HG03135 (cell line): ENCODE data around the gene TMEM63A.
"Not testable (repeated sequence)": the region's sequence is repeated elsewhere in the genome, so short reads cannot be mapped to it uniquely, and the experiment has no call there.

Experiments used
- ATAC-seq: cut with Tn5 transposase; IDR thresholded peaks from one replicate; pipeline ENCODE4 v1.9.1; 2021; ENCODE audit warnings: mild to moderate bottlenecking, moderate library complexity; ENCODE audit not compliant: unreplicated experiment

TMEM63A gene

DNA sequence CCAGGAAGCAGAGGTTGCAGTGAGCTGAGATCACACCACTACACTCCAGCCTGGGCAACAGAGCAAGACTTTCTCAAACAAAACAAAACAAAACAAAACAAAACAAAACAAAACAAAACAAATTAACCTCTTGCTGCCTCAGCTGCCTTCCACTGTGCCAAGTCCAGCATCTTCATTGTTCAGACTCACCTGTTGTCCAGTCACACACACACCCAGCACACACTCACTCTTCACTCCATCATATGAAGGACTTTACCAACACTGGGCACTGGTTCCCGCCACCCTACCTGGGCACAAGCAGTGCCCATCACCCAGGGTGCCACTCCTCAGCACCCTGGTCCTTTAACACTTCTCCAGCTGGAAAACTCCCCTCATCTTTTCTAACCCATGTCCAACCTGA is 27.3 kb upstream of the TMEM63A start:
- no peak for ATAC-seq

DNA sequence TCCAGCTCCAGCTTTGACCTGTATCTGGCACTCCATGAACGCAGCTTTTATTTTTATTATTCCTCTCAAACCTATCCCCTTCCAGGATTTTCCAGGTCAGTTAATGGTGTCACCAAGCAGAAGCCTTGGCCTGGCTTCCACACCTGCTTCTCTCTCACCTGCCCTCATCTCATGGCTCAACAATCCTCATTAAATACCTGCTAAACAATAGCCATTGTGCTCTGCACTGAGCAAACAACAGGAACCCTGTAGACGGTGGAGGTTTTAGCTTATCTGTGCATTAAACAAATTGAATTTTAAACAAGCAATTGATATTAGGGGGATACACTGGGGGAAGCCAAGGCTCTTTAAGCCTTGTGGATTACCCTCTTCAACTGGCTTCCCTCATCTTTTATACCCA is 26.6 kb upstream of the TMEM63A start:
- ATAC-seq: no peak

DNA sequence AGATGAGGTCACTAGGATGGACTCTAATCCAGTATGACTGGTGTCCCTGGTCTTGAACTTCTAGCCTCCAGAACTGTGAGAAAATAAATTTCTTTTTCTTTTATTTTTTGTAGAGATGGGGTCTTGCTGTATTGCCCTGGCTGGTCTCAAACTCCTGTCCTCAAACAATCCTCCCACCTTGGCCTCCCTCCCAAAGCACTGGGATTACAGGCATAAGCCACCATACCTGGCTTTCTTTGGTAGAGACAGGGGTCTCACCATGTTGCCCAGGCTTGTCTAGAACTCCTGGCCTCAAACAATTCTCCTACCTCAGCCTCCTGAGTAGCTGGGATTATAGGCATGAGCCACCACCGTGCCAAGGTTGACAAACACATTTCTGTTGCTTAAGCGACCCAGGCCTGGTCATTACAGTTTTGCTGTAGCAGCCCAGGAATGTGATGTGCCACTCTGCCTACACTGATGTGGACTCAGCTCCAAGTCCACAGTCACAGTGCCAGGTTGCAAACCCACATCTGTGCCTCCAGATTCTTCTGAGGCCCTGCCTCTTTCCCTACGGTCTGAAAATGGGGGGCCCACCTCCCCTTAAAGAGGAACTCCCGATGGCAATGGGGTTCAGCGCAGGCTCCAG is 25.9 kb upstream of the TMEM63A start:
- ATAC-seq: no peak

GRCh38 chr1:225907341-225907740 is 25.2 kb upstream of the TMEM63A start:
- no peak for ATAC-seq

GRCh38 chr1:225906467-225906866 is 24.3 kb upstream of the TMEM63A start:
- ATAC-seq: no peak

DNA sequence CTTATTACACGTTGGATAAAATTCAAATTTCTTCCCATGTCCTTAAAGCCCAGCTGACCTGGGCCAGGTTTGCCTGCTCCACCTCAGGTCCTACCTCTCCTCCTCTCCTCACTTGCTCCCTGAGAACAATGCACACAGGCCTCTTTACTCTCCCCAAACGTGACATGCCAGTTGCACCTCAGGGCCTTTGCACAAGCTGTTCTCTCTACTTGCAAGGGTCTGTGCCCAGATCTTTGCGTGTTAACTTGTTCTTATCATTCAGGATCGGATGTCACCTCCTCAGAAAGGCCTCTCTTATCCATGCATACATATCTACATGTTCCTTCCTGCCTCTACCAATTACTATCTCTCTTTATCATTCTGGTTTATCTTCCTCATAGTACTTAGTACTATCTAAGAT is 21.4 kb upstream of the TMEM63A start:
- ATAC-seq: no peak

GRCh38 chr1:225899044-225899925 is 17.1 kb upstream of the TMEM63A start:
- ATAC-seq: no peak

DNA sequence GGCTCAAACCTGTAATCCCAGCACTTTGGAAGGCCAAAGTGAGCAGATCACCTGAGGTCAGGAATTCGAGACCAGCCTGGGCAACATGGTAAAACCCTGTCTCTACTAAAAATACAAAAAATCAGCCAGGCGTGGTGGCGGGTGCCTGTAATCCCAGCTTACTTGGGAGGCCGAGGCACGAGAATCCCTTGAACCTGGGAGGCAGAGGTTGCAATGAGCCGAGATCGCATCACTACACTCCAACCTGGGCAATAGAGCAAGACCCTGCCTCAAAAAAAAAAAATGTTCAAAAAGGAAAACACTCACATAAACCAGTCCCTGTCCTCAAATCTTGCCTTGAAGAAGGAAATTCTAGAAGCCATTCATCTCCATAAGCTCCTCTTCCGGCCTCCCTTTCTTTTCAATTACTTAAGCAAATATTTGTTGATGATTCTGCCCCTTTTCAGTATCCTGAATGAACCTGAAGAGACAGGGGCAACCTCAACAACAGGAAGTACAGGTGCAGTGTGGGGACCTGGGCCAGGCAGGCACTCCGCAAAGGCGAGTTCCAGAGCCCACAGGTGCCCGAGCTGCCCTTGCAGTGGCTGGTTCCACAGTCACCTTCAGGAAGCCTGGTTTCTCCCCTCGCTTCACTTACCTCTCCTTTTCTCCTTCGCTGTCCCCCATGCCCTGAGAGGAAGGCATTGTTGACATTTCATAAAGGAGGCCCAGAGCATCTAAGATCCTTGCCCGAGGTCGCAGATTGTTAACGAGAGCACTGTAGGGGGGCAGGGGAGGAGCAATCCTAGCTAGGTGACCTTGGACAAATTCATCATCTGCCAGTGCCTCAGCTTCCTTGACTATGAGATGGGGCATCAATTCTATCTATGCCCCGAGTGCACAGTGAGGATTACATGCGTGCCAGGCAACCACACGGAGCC is 15.7 kb upstream of the TMEM63A start:
- ATAC-seq: no peak

GRCh38 chr1:225896937-225897549 is 14.9 kb upstream of the TMEM63A start:
- peak; percentile 100 for ATAC-seq

DNA sequence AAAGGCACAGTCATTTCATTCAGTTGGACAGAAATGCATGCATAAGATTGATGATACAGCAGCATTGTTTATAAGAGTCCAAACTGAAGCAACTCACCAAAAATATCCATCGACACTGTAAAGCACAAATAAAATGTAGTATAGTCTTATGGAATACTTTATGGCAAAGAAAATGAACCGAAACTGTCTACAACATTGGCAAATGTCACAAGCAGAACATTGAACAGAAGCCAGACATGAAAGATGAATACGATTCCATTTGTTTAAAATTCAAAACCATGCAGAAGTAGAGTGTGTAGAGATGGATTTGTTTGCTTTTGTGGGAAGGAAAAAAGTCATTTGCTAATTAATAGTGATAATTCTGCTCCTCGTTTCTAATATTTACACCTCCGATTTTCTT is 14.3 kb upstream of the TMEM63A start:
- ATAC-seq: no peak

- no peak for ATAC-seq
Observed at GRCh38 chr1:225892307-225892706, 10.1 kb upstream of the TMEM63A start.

- ATAC-seq: no peak
Observed at GRCh38 chr1:225891229-225891972, 9.2 kb upstream of the TMEM63A start.

- ATAC-seq: no peak
Observed at GRCh38 chr1:225890346-225891228, 8.4 kb upstream of the TMEM63A start.

- no peak for ATAC-seq
Observed at GRCh38 chr1:225889743-225890142, 7.6 kb upstream of the TMEM63A start.

GRCh38 chr1:225888898-225889601 is 6.9 kb upstream of the TMEM63A start, which contains the start of gene LEFTY1:
Gene LEFTY1 (minus strand): TSS chr1:225889146. CDS start chr1:225889066, 80 bp downstream.
- ATAC-seq: no peak

DNA sequence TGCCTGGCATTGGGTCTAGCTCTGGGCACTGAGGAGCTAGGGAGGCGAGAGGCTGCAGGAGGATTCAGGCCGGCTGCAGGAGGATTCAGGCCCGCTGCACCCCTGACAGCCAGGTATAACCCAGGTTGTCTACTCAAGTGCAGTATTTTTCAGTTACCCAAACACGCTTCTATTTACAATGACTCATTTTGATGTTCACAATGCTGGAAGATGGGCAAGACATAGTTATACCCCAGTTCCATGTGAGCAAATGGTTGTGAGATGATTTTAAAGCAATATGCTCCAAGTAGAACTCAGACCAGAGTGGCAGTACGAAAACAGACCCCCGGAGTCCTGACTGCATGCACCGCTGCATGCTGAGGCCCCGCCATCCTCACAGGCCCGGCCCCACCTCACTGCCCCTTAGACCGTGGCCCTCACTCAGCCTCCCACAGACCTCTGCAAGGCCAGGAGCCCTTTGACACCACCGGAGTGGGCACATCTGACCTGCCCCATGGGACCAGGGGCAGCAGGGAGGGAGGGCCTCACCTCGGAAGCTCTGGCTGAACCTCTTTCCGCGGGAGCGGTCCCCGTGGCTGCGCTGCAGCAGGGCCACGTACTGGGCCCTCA is 6.2 kb upstream of the TMEM63A start:
- no peak for ATAC-seq

DNA sequence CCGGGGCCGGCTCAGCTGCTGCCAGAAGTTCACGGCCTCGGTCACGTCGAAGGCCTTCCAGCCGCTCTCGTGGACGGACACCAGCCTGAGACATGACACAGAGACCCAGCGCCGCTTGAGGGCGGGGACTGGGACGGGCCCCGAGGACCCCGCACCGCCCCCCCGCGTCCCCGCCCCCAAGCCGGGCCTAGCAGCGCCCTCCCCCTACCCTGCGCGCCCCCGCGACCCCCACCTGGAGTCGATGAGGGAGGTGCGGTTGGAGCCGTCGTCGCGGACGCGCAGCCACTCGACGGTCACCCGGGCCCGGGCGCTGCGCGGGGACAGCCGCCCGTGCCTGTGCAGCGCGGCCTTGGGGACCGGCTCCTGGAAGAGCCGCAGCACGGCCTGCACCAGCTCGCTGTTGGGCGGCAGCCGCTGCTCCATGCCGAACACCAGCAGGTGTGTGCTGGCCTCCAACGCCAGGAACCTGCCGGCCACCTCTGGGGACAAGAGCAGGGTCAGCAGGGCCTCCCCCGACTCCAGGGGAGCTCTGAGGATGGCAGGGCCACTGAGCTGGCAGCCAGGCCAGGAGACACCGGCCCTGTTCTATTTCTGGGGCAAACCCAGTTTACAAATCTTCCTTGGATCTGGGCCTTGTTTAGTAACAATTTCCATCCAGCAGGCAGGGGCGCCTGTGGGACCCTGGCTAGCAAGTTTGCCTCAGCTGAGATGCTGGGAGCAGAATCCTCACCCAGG is 5.5 kb upstream of the TMEM63A start:
- ATAC-seq: not testable (repeated sequence)

- no peak for ATAC-seq
Observed at GRCh38 chr1:225887030-225887314, 4.8 kb upstream of the TMEM63A start.
